GM21381 (cell line): ENCODE data around the gene PHLDA2.
A peak's percentile ranks its signal among the peaks of the same experiment; 100 is the strongest.

ENCODE experiments used
- ATAC-seq: cut with Tn5 transposase; IDR thresholded peaks from one replicate; pipeline ENCODE4 v1.9.1; 2021; ENCODE audit warnings: mild to moderate bottlenecking, moderate library complexity; ENCODE audit not compliant: unreplicated experiment

PHLDA2 gene

DNA sequence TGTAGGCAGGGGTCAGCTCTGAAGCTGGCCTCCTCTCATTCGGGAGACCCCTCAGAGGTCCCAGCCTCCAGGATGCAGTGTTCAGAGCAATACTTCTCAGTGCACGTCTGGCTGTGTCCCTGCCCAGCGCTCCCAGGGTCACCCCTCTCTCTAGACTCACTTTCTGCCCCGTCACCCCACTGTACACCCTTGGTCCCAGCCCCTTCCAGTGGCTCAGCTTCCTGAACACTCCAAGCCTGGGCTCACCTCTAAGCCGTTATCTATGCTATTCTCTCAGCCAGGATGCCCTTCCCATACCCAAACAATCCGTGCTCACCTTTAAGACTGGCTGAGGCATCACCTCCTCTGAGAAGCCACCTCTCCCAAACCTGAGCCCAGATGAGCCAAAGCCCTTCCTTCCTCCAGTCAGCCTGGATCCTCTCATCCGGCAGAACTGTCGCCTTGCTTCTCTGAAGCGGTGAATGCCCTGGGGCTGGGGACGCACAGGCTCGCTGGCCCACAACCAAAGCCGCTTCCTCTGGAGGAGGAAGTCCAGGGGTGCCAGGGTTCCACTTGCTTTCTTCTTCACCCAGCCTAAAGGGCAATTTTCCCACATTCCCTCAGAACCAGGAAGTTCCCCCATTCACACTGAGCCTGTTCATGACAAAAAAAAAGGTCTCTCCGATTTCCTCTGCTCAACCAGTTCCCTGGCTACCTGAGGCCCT is 30.0 kb downstream of the PHLDA2 start:
- no peak for ATAC-seq

DNA sequence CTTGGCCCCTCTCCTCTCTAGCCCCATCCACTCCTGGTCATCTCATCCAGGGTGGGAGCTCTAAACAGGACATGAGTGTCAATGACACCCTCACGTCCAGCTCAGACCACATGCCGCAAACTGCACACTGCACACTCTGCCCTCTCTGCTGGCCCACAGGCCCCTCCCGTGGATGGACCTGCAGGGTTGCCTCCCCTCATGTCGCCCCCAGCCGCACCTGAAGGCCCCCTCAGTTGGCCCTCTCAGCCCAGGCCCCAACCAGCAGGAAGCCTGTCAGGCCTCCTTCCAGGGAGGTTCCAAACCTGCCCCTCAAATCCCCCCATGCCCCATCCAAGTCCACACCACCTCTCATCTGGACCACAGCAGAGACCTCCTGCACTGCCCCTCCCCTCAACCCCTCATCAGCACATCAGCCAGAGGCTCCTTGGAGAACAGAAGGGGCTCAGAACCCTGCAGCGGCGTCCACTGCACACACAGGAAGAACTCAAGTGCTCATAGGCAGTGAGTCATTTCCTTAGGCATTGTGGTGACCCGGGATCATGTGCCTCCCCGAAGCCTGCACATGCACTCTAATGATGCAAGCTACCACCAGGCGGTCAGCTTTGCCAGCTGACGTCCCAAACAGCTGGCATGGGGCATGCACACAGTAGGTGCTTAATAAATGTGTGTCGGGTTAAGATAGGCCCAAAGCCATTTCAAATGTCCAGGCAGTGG is 30.7 kb downstream of the PHLDA2 start:
- no peak for ATAC-seq

DNA sequence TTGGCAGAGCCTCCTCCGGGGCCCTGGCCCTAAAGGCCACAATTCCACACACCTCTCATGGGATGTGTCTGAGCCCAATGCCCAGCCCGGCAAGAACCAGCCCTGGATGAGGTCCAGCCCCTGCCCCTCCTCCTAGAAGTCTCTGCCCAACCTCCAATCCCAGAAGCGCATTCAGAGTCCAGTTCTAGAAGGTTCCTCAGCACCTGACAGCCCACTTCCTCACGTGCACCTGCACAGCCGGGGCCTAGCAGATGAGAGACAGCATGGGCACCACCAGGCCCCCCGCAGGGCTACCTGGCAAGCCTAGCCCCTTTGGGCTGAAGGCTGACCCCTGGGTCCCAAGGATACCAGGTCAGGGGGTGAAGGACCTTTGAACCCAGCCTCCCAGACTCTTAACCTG is 32.2 kb downstream of the PHLDA2 start:
- ATAC-seq, result no peak

DNA sequence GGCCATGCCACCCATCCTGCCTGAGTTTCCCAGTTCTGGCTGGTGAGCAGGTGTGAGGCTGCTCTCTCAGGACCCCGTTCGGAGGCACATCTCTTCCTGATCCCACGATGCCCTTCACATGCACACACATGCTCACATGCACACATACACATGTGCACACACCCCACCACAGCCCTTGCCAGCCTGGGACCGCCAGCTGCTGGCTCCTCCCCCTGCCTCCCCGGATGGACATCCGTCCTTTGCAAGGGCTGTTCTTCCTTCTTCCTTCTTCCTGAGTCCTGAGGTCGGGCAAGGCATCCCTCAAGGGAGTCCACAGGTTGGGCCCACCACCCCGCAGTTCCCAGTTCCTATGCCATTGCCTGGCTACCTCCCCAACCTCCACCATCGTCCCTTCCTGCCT is 33.2 kb downstream of the PHLDA2 start:
- ATAC-seq, result no peak

DNA sequence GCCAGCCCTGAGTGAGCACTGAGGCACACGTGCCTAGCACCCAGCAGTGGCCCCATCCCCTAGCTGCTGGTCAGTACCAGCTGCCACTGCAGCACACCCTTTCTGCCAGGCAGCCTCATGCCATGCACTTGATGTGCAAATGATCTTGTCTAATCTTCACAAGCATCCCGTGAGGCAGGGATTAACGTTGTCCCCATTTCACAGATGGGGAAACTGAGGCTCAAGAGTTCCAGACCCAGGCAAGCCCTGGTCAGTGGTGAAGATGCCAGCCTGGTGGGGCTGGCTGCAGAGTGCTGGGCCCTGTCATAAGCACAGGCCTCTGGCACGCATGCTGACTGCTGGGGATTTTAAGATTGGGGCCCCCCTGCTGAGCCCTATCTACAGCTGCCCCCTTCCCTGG is 35.3 kb downstream of the PHLDA2 start:
- ATAC-seq, result no peak

DNA sequence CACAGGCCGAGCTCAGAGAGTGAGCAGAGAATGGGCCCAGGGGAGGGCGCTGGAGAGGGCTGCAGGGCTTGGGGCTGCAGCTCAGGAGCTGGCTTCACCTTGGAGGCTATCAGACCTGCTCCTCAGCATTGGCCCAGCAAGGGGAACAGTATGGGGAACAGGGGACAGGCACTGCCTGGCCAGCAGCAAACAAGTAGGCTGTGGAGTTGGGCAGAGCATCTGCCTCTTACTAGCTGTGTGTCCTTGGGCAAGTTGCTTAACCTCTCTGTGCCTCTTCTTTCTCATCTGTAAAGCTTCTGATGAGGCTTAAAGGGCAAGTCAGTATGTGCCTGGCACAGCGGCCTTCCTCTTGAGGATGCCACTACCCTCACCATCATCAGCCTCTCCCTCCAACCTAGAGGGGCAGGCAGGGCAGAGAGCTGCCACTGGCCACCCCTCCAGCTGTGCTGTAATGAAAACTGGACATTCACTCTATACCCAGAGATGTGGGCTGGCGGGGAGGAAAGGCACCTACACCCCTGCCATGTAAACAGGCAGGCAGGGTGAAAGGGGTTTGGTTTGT is 36.2 kb downstream of the PHLDA2 start:
- ATAC-seq, result no peak

DNA sequence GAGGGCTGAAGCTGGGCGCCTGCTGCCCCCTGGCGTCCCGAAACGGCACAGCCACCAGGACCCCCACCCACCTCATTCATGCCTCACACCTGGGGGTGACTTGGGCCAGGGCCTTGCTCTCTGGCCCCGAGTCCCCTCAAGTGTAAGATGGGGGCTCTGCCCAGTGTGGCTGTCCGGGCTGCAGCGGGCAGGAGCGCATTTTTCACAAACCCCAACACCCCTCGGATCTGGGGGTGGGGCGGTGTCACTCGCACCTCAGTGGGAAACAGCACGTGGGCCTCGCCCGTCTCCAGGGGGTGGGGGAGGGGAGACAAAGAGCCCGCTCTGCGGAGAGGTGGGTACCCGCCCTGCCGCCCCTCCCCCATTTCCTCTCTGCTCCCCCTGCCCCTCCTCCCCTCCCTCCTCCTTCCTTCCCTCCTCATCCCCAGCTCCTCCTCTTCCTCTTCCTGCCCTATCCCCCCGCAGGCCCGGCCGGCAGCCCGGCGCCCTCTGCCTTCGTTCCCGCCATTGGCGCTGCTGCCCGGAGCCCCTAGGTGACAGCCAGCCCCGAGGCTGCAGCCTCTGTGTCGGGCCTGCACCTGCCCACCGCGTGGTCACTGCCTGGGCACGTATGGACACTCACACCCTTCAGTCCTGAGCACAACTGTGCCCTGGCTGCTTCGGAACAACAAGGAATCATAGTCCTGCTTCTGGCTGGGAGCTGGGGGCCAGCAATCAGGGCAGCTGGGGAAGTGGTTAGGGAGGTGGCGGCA is 36.8 kb downstream of the PHLDA2 start:
- ATAC-seq, result no peak

DNA sequence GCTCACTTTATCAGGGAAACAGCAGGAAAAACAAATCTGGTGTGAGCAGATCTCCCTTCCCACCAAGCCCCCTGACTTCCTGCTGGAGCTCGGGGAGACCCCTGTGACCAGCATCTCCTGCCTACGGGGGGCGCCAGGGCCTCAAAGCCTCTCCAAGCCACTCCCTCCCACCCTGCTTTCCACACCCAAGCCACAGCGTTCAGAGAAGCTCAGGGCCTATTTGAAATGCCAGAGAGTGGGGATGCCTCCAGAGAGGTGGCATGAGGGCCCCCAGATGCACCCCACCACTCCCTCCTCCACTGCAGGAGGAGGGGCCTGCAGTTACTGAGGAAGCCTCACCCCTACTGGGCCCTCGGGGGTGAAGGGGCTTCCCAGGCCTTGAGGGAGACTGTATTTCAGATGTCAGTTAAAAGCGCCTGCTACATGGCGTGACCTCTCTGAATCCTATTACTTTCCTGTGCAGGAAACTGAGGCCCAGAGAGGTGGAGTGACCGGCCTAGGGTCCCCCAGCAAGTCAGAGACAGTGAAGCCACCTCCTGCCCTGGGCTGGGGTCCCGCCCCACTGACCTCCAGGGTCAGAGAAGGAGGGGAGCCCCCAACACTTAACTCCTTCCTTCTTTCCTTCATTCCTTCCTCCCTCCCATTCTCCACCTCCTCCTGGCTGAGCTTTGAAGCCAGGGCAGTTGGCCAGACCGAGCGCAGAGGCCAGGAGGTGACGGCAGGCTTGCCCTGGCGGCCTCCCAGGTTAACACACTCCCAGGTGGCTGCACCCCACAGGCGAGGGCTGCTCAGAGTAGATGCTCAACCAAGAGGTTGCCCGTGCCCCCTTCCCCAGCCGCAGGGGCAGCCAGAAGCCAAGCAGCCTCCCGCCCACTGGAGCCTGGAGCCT is 37.6 kb downstream of the PHLDA2 start:
- ATAC-seq, result no peak

DNA sequence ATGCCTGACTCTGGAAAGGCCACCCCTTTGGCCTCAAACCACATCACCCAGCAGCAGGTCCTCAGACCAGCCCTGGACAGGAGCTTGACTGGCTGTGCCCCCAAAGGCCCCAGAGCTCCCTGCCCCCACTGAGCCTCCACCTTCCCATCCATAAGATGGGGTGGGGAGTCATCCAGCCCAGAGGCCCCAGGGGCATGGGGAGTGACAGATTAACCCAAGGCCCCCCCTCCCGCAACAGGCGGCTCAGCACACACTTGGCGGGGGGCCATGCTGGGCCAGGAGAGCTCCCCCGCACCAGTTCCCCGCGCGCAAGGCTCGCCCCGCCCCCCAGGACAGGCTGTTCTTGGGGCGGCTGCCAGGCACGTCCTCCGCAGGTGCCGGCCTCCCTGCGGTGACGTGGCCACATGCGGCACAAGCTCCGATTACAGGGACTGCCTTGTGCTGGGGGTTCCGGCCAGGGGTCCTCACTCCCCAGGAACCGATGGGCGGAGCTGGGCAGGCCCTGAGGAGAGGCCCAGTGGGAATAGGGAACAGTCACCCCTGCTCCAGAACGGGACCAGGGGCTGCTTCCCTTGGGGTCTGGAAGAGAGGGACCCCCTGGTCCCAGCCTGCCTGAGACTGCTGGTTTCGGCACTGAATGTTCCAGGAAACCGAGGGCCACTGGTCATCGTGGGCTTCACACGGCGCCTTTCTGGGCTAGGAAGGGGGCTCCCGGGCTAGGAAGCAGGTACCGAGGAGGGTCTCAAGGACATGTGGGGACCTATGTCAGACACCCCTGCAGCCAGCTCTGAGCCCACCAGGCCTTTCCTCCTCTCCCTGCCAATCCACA is 38.5 kb downstream of the PHLDA2 start:
- no peak for ATAC-seq

DNA sequence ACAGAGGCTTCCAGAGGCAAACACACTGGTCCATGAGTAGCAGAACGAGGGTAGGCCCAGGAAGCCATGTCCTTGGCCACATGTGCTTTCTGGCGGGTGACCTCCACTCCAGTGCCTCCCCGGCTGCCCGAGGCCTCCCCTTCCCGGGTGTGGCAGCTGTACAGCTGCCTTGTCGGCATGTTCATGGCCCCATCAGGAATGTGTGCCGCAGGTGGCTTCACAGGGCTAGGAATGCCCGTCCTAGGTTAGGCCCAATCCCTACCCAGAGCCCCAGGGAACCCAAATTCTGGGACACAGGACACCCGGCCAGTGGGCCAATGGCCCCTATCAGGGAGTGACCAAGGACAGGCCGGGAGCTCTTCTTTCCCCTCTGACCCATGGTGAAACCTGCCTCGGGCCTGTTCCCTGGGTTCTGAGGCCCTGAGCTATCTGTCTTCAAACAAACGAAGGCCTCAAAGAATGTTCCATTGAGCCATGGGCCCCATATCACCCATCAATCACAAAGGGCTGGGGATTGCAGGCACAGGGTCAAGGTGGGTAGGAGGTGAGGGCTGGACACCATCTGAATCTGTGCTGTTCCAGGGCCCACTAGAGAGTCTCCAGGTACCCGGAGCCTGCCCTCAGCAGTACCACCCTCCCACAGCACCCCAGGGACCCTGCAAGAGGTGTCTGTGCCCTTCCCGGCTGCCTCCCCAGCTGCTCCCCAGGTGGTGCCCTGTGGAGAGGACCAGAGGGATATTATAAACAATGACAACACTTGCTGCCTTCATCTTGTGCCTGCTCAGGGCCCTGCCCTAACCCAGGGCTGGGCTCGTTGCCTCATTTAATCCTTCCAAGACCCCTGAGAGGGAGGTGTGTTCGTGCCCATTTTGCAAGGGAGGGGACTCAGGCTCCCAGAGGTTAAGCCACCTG is 39.6 kb downstream of the PHLDA2 start:
- ATAC-seq, result no peak

DNA sequence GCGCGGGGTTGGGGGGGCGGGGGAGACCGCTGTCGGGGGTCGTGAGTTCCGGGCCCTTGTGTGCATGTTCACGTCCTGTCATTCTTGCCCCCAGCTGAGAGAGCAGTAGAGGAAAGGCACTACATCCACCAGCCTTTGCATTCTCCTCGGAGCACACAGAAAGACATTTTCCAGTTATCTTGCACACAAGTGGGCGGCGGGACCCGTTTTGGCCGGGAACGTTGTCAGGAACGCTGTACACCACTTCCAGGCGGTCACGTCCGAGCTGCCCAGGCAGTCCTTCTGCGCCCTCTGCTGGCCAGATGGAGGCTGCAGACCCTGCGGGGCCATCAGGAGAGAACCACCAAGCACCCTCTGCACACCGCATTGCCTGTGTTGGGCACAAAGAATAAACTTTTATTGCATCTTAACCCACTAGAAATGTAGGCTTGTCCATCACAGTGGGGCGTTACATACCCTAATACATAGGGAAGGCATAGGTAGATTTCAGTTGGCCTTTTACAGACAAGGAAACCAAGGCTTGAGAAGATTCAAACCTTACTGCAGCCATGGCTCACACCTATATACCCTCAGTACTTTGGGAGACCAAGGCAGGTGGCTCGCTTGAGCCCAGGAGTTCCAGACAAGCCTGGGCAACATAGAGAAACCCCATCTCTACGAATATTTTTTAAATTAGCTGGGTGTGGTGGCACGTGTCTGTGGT is 40.8 kb downstream of the PHLDA2 start:
- no peak for ATAC-seq

DNA sequence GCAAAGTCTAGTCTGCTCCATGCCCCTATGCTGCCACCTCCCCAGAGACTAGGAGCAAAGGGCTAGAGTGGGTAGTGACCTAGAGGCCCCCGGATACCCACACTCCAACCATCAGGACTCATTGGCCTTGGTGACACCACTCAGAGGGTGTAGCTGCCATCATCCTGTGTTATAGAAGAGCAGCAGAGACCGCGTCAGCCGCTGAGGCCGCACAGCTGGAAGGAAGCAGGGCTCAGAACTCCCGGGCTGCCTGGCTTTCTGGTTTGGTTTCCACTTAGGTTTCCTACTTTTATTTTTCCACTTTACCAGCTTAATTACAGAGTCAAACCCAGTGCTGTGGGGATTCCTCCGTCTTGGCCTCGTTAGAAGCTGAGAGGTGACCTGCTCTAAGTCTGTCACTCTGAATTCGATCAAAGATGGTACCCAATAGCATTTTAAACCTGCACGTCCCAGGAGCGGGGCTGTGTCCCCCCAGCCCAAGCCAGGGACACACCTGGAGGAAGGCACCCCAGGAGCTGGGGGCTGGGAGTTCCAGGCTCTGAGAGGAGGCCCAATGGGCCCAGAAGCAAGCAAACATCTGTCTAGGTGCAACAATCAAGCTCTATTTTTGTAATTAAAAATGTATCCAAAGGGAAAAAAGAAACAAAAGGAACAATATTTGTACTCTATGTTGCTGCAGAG is 41.6 kb downstream of the PHLDA2 start:
- no peak for ATAC-seq

DNA sequence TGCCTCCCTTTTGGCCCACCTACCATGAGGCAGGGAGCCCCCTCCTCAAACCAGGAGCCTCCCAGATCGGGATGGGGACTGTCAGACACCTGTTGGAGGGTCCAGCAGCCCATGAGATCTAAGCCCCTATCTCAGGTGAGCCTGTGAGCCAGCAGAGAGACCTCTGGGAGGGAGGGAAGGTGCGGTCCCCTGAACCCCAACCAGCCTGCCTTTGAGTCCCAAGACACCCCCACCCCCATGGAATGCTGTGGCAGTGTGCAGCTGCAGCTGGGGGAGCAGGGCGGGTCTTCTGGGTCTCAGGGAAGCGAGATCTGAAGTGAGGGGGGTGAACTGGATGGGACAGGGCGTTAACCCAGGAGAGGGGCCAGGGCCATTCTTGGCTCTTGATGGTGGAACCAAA is 42.3 kb downstream of the PHLDA2 start:
- ATAC-seq, result no peak

DNA sequence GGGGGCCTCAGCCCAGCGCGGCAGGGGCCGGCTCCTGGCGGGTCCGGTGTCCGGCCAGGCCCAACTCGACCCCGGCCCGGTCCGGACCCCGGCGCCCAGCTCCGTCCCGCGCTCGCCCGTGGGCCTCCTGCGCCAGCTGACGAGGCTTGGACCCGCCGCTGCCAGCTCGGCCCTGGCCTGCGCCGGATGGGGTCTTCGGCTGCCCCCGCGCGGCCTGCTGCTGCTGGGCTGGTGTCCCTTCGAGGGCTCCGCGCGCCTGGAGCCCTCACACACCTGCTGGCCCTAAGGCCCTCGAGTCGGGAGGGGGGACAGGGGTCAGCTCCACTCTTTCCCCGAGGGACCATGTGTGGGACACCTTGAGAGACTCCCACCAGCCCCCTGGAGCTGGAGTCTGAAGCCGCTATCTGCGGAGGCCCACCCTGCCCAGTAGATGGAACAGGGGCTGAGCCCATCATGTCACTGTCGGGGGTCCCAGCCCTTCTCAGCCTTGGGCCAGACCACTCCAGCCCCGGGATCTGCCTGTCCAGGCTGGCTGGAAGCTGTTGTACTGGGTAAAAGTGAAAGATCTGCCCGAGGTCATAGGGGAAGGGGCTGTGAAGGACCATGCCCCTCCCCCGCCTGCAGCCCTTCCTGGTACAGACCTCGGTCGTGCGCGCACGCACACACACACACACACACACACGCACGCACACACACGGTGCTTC is 42.9 kb downstream of the PHLDA2 start:
- peak; percentile 18 for ATAC-seq

DNA sequence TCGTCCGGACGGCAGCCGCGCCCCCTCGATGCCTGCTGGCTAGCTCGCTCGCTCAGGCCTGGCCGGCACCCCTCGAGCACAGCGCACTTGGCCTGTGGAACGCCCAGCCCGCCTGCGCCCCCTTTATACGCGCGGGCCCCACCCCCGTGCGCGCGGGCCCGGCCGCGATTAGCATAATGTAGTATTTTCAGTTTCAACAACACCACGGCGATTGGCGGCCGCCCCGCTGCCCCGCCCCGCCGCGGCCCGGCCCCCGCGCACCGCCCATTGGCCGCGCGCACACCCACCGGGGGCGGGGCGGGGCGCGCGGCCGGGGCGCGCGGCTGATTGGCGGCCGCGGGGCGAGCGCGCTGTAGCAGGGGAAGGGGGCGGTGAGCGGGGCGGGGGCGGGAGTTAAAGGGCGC is 43.5 kb downstream of the PHLDA2 start, which contains the start of gene CDKN1C:
Gene CDKN1C, minus strand, starts transcription at position 98 of the 404 bp plus-strand sequence. CDS start 319 bp downstream, outside the sequence.
- peak; percentile 85 for ATAC-seq

DNA sequence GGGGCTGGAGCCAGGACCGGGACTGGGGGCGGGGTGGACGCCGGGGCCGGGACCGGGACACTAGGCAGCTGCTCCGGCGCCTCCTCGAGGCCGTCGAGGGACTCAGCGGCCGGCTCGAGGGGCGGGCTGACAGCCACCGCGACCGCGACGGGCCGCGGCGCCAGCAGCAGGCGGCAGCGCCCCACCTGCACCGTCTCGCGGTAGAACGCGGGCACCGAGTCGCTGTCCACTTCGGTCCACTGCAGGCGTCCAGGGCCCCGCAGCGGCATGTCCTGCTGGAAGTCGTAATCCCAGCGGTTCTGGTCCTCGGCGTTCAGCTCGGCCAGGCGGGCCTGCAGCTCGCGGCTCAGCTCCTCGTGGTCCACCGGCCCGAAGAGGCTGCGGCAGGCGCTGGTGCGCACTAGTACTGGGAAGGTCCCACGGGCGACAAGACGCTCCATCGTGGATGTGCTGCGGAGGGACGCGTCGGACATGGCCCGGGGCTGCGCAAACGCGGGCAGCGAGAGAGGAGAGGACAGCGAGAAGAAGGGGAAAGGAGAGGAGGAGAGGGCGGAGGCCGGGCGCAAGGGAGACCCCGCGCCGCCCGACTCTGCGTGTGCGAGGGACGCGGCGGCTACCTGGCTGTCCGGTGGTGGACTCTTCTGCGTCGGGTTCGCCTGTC is 44.1 kb downstream of the PHLDA2 start:
- ATAC-seq, result peak; percentile 4
